Measurements from ENCODE around the gene FREM2.

The FREM2 gene

DNA sequence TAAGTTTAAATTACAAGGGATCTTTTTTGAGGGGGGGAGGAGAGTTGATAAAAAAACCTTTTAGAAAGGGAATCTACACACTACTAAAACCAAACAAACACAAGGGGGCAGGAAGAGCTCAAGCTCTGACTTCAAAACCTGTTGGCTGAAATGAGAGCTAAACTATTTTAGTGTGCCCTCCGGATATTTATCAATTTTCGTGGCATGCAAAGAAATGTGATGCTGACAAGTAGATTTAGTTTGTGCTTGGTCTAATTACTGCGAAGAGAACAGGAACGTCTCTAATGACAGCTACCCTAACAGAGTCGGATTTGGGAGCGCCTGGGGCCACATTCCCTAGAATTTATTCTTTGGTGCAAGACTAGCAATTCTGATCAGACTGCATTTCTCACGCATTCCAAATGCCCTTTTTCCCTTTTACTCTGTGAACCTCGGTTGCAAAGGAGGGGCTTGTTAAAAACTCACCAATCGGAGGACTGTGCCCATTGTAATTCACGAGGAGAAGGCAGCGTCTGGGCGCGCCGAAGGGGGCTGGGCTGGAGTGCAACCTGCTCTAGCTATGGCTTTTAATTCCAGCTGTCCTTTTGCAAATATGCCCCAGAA lies 802 bp upstream of the FREM2 start:
- peak; percentile 18 for DNase-seq

DNA sequence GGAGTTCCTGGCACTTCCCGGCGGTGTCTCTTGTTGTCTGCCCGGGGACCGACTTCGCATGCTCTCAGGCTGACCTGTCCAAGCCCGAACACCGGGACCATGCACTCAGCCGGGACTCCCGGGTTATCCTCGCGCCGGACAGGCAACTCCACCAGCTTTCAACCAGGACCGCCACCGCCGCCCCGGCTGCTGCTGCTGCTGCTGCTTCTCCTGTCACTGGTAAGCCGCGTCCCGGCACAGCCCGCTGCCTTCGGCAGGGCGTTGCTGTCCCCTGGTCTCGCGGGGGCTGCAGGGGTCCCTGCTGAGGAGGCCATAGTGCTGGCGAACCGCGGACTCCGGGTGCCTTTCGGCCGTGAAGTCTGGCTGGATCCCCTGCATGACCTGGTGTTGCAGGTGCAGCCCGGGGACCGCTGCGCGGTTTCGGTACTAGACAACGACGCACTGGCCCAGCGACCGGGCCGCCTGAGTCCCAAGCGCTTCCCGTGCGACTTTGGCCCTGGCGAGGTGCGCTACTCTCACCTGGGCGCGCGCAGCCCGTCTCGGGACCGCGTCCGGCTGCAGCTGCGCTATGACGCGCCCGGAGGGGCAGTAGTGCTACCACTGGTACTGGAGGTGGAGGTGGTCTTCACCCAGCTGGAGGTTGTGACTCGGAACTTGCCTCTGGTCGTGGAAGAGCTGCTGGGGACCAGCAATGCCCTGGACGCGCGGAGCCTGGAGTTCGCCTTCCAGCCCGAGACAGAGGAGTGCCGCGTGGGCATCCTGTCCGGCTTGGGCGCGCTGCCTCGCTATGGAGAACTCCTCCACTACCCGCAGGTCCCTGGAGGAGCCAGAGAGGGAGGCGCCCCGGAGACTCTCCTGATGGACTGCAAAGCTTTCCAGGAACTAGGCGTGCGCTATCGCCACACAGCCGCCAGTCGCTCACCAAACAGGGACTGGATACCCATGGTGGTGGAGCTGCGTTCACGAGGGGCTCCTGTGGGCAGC lies 661 bp downstream of the FREM2 start:
- no peak for DNase-seq

DNA sequence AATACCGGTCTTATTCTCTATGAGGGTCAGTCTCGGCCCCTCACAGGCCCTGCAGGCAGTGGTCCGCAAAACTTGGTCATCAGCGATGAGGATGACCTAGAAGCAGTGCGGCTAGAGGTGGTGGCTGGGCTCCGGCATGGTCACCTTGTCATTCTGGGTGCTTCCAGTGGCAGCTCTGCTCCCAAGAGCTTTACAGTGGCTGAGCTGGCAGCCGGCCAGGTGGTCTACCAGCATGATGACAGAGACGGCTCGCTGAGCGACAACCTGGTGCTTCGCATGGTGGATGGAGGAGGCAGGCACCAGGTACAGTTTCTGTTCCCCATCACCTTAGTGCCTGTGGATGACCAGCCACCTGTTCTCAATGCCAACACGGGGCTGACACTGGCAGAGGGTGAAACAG lies 1.8 kb downstream of the FREM2 start:
- no peak for DNase-seq

DNA sequence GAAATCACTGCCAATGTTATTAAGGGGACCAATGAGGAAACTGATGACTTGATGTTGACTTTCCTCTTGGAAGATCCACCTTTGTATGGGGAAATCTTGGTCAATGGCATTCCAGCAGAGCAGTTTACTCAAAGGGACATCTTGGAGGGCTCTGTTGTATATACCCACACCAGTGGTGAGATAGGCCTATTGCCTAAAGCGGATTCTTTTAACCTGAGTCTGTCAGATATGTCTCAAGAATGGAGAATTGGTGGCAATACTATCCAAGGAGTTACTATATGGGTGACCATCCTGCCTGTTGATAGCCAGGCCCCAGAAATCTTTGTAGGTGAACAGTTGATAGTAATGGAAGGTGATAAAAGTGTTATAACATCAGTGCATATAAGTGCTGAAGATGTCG lies 3.4 kb downstream of the FREM2 start:
- no peak for DNase-seq

DNA sequence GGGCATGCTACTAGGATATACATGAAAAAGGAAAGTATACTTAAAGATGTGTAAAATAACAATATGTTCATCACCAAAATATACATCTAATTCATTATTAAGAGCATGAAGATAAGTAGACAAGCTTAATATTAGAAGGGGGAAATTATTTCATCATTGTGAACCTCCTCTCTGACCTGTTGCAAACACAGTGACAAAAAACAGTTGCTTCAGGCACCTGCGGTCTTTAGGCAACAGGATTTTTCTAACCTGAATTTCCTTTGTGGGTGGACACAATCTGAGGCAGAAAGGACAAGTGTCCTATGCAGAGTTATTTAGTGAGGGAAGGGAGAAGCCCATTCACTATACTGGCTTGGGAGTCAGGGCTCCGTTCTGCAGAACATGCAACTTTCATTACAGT lies 6.3 kb downstream of the FREM2 start:
- no peak for DNase-seq

DNA sequence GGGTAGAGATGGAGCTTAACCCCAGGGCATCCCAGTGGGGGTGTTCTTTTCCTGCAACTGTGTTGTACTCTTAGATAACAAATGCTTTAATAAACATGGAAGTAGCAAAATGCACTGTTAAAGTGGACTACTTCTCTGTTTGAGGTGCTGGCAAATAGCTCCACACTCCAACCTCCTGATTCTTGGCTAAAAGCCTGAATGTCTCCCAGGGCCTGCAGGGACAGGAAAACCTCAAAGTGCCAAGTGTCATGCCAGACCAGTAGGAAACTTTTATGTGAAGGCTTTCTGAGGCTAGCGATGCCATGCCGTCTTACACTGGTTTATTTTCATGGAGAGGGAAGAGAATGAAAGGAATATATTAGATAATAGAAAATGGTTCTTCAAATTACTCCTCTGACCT lies 6.8 kb downstream of the FREM2 start:
- no peak for DNase-seq

DNA sequence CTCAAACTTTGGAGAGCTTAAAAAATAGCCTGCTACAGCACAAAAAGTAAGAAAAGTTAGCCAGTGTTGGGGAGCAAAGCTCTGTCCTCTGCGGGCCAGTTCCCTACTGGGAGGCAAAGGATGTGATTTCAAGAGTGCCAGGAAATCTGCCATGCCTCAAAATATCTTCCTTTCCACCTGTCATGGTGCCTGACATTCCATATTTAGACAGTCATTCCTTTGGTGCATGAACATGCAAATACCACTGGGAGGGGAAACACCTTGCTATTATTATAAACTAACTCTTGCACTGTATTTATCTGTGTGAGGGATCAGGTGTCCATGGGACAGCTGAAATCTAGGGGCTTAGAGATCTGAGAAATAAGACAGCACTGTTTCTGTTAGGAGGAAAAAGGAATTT lies 10.3 kb downstream of the FREM2 start:
- no peak for DNase-seq

DNA sequence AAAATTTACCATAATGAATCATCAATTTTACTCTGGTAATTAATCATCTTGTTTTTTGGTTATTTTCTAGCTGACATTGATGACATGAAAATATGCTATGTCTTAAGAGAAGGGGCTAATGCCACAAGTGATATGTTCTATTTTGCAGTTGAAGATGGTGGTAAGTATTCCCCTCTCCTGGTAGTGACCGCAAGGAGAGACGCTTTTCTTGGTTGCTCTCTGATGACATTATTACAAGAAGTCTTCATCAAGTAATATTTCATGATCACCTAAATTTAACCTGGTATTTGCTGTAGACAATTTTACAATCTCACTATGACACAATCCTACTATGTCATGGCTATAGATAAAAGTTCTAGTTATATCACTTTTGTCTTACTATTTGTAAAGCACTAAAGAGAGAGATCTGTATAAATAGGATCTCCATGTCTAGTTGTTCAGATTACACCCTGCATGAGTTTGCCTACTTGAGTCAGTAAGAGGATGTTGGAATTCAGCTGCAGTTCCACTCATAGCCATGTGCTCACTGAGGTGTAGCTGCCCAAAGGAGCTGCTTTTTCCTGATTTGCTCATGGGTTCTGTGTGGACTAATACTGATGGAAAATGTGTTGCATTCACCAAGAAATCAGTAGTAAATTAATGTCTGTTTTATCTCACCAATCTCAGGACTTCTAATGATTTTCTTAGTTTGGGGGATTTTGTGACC lies 10.9 kb downstream of the FREM2 start:
- DNase-seq = no peak

DNA sequence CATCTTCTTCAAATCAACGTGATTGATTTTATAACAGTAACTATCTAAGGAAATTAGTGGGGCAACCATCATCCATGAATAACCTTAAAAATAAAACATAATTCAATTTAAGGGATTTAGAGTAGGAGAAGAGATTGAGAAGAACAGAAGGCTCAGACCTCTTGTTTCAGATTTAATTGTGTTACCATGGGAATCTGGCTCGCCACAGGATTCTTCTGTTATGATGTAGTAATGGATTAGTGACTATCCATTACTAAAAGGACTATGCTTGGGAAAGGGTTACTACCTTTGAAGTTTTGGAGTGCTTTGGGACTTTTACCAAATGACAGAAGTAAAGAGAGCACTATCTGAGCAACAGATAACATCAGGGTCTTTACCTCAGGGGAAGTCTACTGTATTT lies 13.2 kb downstream of the FREM2 start:
- DNase-seq = no peak

DNA sequence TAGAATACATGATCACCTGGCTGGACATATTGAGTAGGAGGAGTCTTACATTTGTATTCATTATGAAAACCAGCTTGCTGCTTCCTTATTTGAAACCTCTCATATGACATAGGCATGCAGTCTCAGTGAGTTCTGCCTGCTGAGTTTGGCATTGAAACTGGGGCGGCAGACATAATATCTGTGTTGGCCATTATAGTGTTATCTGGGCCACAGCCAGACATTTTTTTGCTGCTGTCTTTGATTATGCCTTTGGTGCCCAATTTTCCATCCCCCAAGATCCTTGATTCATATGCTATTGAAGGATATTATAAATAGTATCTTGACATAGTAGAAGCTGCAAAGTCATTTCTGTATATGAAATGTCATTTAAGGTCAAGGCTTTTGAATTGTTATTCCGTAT lies 15.8 kb downstream of the FREM2 start:
- peak; percentile 1 for DNase-seq

DNA sequence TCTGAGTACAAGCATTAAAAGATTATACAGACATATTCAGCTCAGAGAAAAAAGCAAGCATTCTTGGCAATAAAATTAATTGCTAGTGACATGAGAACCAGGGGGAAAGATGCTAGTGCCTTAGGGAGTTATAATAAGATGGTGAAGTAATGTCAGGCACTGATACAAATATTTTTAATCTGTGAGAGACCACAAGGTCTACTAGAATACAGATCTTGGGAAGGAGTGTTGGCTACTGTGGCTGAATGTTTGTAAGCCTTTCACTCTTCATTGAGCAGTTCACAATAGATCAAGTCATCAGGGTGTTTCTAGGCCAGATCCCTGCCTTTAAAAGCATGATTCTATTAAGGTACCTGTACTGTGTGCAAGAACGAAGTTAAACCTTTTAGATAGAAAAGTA lies 16.4 kb downstream of the FREM2 start:
- no peak for DNase-seq

DNA sequence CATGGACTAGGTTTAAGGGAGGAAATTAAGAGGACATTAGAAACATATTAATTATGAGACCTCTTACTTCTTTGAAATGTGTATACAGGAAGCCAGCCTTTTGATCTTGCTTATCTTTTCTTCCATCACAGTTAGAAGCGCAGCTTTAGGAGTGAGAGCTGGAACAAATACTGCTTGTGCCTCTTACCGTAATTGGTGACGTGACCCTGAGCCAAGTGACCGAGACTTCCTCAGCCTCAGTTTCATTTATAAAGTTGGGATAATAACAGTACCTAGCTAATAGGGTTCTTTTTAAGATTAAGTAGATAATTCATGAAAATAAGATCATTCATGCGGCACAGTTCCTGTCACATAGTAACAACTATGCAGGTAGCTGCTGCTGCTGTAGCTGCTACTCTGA lies 18.5 kb downstream of the FREM2 start:
- no peak for DNase-seq

DNA sequence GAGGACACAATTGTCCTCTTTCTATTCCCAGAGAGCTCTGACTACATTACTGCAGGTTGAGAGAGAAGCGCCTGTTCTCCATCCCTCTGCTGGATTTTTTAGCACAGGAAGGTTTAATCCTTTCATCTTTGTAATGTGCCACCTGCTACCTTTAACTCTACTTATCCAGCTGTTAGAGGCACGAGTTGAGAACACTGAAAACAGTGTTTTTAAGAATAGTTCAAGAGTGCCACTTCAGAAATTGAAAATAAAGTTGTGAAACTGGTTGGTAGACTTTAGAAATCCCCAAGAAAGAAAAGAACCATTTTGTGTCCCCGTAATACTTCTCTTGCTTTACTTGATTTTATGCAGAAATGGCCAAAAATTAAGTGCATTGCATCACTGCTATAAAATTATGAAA lies 20.6 kb downstream of the FREM2 start:
- DNase-seq = no peak

DNA sequence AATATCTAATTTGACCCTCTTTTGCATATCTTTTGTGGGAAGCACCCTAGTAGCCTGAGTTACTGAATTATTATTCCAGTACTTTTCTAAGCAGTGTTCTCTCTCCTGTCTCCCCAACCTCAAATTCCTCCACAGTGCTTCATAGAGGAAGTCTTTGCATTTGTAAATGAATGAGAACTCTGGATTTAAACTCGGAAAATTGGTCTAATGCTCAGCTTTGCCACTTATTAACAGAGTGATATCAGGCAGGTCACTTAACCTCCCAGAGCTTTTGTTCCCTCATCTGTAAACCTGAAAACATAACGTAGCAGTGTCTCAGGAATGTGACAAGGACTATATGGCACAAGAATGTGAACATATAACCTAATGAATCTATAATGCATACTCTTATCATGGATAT lies 26.2 kb downstream of the FREM2 start:
- no peak for DNase-seq

DNA sequence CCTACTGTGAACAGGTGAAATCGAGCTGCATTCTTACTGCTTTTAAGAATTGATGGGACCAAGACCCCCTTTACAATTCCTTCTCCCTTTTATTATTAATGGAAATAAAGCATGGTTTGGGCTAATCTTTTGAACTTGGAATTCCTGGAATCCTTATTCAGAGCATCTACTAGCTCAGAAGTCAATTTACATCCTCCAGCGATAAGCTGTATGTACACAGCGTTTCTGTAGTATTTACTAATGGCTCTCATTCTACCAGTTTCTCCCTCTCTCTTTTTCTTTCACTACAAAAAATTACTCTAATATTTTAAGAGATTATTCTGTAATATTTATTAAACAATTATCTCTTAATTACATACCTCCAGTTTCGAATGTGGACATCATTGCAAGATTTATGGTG lies 31.5 kb downstream of the FREM2 start:
- DNase-seq = no peak

DNA sequence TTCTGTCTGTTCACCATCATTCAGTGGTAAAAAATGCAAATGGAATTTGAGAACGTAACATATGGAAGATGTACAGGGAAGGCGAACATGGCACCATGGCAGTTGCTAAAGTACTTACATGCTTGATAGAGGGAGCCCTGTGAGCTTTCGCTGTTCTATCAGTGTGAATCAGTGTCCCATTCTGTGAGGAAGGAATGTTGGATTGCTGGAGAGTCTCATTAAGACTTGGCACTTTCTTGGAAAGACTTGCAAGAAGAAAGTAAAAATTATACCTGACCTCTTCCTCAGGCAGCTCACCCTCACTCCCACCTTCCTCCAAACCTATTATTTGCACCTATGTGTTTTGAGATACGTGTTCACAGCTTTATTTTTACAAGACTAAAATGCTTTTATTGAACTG lies 43.5 kb downstream of the FREM2 start:
- no peak for DNase-seq

DNA sequence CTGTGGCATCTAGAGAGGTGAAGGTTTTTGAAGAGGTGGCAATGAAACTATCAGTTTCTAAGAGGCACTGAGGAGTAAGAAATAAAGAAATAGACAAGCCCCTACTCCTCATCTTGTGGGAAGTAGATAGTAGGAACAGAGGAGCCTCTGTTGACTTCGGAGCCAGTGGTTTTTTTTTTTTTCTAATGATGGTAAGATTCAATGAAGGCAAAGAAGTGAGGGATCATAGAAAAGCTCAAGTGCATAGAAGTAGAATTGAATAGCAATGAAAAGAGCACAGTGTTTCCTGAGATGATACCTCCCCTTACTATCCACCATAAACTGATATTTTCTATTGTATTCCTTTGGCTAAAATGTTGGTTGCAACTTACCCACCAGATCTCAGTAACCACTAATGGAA lies 46.3 kb downstream of the FREM2 start:
- no peak for DNase-seq

DNA sequence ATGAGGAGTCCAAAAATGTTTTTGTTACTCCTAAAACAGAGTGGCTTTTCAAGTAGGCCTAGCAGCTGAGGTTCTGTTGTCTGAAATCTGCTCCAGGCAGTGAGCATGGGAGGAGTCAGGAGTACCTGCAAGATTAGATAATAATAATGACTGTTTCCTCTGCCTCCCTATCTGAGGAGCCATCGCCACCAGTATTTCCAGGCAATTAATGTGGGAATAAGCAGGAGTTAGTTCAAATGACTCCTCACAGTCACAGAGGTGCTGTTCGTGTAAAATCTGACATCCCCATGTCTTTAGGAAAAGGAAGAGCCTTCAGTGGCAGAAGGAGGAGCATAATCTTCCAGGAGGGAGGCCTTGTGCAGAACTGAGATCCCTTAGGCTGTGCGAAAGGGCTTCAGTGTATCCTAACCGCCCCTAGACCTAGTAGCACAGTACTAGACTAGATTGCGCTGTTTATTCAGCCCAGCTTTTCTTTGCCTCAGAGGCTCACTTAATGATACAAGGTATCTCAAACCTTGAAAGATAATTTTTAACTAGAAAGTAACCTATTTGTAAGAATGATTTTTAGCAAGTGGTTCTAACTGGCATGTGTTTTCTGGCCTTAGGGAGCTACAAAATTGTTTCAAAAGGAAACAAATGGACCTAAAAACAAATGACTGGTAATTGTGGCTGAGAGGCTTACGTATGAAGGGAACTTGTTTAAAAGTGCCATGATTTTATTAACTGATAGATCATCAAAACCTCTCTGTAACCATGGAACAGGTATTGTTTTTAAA lies 49.0 kb downstream of the FREM2 start:
- no peak for DNase-seq

DNA sequence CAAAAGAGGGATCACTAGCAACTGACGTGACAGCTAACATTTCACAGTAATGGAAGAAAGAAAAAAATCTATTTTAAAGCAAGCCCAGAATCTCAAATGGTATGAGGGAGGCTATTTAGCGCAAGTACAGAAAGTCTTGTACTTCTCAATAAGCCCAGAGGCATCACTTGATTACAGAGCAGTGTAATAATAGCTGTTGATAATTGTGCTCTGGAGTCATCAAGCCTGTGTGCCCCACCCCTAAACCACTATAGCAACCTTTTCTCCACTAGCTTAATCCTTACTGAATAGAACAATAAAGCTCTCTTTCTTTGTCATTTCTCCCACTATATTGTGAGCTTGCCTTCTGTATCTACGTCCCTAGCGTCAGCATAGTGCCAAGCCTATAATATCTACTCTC lies 56.6 kb downstream of the FREM2 start:
- no peak for DNase-seq

DNA sequence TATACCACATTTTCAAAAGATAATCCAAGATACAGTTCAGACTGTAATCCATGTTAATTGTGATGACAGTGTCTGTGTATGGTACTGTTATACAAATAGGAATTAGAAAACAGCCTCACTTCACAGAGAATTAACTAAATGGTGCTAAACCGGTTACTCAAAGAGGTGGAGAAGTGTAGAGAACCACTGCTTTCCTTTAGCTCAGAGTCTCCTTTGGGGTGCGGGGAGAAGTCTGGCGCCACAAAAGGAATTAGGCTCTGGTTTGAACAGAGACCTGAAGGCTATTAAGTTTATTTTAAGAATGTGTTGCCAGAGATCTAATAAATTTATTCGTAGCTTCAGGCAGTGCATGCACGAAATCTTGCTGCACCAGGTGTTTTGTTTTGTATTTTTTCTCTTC lies 65.8 kb downstream of the FREM2 start:
- DNase-seq = no peak

DNA sequence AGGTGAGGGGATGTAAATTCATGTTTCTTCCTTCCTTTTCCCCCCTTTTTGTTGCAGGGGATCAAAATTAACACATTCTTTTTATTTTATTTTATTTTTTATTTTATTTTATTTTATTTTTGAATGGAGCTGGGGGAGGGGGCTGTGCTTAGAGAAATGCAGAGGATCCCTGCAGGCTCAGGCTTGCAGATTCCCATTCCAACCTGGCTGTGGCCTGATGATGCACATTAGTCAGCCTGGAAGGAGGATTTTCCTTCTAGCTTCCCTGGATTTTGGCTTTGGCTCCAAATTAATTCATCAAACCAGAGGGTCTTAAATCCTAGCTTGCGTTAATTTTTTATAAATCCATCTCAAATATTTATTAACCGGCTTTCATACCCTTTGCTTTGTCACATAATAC lies 67.0 kb downstream of the FREM2 start:
- no peak for DNase-seq

DNA sequence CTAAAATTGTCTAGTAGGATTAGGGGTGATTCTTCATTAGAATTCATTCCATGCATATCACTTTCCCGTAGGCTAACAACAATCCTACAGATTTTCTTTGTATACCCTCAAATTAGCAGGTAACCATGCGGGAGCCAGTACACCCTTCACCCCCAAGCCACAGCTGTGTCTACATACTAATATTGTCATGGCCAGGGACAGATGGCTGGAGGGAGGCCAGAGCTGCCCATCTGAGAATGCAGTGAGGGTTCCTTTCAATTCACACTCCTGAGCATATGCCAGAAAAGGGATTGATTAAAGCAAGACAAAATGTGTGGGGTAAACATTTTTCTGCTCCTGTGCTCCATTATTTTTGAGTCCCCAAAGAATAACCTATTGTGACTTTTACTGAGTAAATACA lies 68.9 kb downstream of the FREM2 start:
- DNase-seq = no peak

DNA sequence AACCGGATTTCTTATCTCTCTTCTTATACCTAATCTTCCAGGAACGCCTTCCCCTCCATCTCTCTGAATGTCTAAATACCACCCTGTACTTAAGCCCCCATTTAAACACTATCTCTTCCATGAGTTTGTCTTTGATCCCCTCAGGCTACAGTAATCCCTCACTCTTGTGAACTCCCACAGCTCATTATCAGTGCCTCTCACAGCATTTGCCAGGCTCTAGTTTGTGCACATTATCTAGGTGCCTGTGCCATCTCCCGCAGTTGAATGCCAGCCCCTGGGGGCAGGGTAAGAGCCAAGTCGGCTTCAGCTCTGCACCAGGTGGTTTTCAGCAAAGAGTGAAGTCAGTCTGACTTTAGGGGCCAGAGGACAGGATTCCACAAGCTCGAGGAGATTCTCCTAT lies 71.4 kb downstream of the FREM2 start:
- no peak for DNase-seq

Data from fibroblast of skin of scalp (primary cell).